ENCODE results near the gene OTOS. TPM values are rescaled to one million over a fixed set of nuclear protein-coding genes. Genes with fewer than 3 reads are reported as not detected.

Gene OTOS
- total RNA-seq, 2 experiments from 2014 or later: not detected

GRCh38 chr2:240095556-240096523 lies 44.6 kb downstream of the OTOS start:
- CTCF ChIA-PET: no interaction called here
- Mint-ChIP-seq H3K9me3 (ENCODE audit: low read depth) (no peaks in the 10 kb centered on the region), H3K4me1 (no peaks in the 10 kb centered on the region), H3K27ac (no peak overlapping the region), H3K4me3 (no peak overlapping the region), H3K27me3 (peaks cover 75% of the 10 kb centered on the region), H3K36me3 (no peaks in the 10 kb centered on the region)
- DNase-seq (no peak), ATAC-seq (no peak)

- peaks cover 17% of the 10 kb centered on the region for H3K27me3 Mint-ChIP-seq
- ATAC-seq (no peak), DNase-seq (no peak)
- no peaks in the 10 kb centered on the region for H3K4me1 Mint-ChIP-seq
- no peaks in the 10 kb centered on the region for H3K36me3 Mint-ChIP-seq
- H3K9me3 Mint-ChIP-seq (ENCODE audit: low read depth): peaks cover 2% of the 10 kb centered on the region
- no peak overlapping the region for H3K27ac Mint-ChIP-seq
- CTCF ChIA-PET: no interaction called here
- no peak overlapping the region for H3K4me3 Mint-ChIP-seq
Observed at GRCh38 chr2:240089306-240089705, 51.2 kb downstream of the OTOS start.

Other genes with a start within 250 kb of the OTOS start
- 100 to 1,000 TPM; 125 to 129 TPM for gene NDUFA10, start 115.3 kb downstream of the OTOS start, total RNA-seq
- not detected for gene OR6B2, start 110.2 kb downstream of the OTOS start, total RNA-seq
- not detected for gene OR6B3, start 87.1 kb downstream of the OTOS start, total RNA-seq
- gene COPS9, start 4.4 kb downstream of the OTOS start, total RNA-seq: 100 to 1,000 TPM in 1 of 2 experiments, 10 to 100 TPM in 1; 80.4 to 112 TPM